CD4-positive, alpha-beta T cell treated with Interleukin-4 for 4 hours (primary cell): ENCODE measurements around the gene SLC13A2.

Experiments used
- DNase-seq: peaks from one replicate; pipeline ENCODE4 v3.0.0-alpha.2; 2020

The SLC13A2 gene

DNA sequence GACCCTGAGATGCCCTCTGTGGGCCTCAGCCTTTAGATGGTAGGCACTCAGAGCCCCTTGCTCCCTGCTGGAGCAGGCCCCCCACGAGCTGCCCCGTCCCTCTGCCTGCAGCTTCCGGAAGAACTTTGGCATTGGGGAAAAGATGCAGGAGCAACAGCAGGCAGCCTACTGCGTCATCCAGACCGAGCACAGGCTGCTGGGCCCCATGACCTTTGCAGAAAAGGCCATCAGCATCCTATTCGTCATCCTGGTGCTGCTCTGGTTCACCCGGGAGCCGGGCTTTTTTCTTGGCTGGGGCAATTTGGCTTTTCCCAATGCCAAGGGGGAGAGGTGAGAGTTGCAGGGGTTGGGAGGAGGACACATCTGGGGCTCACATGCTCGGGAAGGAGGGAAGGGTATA, 20.0 kb downstream of the SLC13A2 start:
- no peak for DNase-seq

DNA sequence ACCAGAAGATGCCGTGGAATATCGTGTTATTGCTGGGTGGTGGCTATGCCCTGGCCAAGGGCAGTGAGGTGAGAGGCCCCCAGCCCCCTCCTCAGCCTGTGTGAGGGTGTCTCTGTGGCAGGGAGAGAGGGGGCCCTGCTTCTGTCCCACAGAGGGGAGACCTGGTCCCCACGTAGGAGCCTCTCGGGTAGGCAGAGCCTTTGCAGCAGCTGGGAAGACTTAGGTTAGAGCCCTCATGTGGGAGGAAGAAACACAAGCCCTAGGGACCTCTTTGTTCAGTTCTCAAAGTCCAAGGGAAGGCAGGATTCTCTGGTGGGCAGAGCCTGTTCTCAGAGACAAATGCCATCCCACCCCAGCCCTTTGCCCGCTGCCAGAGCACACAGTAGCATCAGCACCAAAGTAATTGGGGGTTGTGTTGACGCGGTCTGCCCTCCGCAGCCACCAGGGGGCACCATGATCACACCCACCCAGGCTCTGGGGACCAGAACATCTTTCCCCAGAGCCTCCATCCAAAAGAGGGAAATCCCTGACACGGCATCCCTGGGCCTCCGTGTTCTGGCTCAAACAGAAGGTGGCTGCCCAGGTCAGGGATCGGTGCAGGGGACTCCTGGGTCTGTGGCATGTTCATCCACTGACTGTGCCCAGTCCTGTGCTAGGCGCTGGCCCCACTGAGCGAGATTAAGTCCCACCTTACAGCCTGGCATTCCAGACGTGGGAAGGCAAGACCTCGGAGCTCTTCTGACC, 21.2 kb downstream of the SLC13A2 start:
- peak; percentile 67 for DNase-seq

DNA sequence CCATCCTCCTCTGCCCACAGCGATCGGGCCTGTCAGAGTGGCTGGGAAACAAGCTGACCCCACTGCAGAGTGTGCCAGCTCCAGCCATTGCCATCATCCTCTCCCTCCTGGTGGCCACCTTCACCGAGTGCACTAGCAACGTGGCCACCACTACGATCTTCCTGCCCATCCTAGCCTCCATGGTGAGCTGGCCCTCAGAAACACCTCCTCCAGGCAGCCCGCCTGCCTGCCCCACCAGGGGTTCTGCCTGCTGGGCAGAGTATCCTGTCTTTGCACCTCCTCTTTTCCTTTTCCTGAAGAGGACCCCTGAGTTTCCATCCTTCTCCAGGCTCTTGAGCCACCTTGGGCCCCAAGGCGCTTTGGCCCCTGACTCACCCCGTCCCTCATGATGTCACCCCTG, 22.2 kb downstream of the SLC13A2 start:
- no peak for DNase-seq

DNA sequence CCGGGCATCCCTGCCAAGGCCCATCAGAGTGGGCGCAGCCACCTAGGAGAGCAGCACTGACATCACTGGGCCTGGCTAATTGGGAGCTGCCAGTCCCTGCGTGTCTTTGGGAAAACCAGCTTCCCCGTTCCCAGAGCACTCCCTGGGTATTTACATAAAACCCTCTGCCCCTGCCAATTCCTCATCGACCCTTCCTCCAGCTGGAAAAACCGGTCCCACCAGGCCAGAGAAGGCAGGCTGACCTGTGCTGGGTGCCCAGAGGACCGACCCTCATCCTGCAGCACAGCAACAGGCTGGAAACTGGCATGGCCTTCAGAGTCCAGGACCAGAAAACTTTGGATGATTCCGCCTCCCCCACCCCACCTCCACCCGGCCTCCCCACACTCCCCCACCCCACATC, 24.5 kb downstream of the SLC13A2 start:
- no peak for DNase-seq

DNA sequence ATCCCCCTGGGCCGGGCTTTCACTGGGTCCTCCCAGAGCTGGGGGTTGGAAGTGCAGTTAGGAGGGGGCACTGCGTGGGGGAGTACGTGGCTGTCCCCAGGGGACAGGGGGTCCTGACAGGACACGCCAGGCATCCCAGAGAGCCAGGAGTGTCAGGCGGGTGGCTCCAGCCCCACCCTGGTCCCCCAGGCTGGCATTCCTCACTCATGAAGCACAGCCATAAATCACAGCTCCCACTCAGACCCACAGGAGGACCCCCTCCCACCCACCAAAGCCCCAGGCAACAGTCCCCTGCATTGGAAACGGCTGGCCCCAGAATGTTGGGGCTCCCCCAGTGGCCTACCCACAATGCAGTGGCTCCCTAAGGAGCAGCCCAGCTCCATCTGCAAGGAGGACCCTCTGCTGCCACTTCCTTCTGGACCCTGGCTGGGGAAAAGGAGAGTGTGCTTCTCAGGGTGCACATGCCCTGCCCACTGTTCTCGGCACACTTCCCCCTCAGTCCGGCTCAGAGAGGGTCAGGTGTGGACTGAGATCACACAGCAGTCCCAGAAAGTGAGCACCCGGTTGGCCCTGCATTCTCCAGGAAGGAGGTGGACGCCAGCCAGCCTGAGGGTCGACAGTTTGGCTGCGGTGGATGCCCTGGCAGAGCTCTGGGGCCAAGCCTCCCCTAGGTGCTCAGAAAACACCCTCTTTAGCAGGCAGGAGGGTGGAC, 25.4 kb downstream of the SLC13A2 start:
- DNase-seq = no peak

DNA sequence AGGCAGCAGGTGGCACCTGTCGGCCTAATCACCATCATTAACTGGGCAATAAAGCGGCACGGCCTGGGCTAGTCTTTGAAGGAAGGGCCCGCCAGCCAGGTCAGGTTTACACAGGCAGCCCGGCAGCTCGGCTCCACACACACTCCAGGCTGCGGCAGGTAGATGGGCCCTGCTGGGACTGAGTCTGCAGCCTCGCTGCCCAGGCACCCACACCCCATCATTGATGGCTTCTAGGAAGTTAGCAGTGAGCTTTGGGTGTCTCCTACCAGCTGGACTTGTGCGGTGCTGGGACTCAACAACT, 25.9 kb downstream of the SLC13A2 start:
- DNase-seq = no peak

DNA sequence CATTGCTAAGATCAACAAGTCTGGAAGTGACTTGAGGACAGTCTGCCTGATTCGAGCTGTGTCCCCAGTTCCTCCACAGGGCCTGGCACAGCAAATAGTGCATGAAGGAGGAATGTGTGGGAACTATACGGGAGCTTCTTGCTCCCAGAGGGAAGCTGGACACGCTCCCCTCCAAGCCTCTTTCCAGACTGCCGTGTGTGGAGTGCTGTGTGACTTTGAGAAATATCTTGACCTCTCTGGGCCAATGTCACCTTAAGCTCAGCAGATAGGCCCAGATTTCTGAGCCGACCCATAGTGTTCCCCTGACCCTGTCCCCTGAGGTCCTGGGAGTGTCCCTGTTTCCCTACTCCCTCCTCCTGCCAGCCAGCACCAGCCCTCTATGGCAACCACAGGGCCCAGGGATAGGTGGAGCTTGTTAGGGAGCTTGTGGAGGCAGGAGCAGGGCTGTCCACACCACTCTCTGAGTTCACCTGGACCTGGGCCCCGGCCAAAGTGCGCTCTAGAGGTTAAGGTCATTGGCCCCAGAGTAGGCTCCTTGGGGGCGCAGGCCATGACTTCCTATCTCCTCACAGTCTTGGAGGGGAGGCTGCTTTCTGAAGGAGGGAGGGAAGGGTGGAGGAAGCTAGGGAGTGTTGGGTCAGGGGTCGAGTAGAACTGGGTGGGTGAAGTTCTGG, 26.4 kb downstream of the SLC13A2 start:
- no peak for DNase-seq

DNA sequence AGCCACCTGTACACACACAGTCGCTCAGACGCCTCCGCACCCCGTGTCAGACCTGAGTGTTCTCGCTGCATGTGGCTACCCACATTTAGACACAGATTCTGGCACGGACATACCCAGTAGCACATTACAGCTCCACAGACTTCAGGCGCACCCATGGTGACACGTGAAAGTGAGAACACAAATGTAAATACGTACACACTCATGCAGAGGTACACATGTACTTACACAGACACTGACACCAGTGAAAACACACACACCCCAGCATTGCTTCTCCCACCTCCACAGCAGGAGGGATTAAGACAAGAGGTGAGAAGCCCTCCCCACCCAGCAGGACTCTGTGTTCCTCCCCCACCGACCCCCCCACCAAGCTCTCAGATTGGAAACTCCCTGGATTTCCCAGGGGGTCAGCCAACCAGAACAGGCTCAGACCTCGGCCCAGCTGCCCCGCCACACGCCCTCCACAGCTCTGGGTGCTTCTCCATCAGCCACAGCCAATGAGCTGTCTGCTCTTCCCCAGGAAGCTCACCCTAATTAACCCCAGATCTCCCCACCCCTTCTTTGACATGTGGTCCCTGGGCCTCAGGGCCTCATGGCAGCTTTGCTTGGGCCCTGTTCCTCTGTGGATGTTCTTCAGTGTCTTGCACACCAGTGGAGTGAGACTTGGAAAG, 27.4 kb downstream of the SLC13A2 start:
- DNase-seq = no peak

DNA sequence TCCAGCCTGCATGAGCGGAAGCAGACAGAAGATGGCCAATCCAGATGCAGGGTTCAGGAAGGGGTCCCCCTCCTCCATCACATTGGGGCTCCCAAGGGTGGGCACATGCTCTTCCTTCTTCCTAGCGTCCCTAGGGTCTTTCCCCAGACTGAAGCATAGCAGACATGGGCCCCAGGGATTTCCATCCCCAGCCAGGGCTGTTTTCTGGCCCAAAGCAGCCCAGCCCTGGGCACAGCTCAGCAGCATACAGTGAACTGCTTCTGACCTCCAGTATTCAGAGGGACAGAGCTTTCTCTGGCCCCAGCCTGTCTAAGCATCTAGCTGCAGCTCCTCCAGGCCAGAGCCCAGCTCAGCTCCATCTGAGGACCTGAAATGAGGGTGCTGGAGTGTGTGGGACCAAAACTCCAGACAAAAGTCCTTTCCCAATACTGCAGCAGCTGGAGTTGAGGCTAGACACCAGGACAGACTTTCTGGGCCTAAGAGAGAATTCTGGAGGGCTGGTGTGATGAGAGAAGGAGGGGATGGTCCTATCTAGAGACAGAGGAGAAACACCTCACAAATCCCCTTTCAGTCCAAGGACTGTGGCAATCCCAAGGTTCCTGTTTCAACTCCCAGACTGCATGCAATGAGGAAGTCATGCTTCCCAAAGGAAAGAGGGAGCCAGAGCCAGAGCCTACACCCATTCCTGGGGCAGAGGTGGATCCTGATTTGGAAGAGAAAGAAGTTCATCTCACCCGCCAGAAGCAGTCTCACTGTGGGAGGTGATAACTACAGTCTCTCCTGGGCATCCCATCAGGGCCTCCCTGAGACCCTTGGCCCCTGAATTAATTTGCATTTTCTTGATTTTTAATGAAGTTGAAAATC, 28.2 kb downstream of the SLC13A2 start:
- no peak for DNase-seq

DNA sequence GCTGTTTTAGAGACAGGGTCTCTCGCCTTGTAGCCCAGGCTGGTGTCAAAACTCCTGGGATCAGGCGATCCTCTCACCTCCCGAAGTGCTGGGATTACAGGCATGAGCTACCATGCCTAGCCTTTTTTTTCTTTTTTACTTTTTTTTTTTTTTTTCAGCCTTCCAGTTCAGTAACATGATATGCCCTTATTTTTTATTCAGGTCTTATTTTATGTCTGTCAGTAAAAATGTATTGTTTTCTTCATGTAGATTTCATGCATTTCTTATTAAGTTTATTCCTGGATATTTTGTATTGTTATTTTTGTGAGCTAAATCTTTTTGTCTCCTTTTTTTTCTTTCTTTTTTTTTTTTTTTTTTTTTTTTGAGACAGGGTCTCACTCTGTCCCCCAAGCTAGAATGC, 30.0 kb downstream of the SLC13A2 start:
- DNase-seq = no peak

DNA sequence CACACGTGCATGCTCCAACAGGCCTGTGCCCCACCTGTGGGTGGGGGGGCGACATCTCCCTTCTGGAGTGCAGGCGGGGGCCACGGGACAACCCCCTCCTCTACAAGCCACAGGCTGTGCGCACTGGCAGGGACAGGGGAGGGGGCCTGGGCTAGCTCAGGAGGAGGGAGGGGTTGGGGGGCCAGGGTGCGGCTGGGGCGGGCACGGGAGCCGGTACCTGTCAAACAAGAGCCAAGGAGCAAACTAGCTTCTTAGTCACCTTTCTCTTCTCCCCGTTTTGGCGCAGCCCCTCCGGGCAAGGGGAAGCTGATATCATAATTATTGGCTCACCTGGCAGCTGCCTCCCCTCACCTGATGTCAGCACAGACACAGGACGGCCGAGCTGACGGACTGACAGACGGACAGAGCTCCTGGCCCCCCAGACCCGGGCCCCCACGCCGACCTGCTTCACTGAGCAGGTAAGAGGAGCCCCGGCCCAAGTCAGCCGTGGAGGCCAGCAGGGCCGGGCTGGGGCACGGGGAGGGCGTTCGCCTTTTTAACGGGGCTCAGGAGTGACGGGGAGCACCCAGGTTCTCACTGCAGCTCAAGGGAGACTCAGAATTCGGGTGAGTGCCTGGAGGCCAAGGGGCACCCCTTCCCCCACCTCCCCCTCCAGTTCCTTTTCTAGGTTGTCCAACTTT, 32.7 kb downstream of the SLC13A2 start, which contains the start of gene FOXN1:
TSS of gene FOXN1 (plus strand) at position 363 of the 680 bp plus-strand sequence. CDS start 17,622 bp downstream, outside the sequence.
- no peak for DNase-seq

DNA sequence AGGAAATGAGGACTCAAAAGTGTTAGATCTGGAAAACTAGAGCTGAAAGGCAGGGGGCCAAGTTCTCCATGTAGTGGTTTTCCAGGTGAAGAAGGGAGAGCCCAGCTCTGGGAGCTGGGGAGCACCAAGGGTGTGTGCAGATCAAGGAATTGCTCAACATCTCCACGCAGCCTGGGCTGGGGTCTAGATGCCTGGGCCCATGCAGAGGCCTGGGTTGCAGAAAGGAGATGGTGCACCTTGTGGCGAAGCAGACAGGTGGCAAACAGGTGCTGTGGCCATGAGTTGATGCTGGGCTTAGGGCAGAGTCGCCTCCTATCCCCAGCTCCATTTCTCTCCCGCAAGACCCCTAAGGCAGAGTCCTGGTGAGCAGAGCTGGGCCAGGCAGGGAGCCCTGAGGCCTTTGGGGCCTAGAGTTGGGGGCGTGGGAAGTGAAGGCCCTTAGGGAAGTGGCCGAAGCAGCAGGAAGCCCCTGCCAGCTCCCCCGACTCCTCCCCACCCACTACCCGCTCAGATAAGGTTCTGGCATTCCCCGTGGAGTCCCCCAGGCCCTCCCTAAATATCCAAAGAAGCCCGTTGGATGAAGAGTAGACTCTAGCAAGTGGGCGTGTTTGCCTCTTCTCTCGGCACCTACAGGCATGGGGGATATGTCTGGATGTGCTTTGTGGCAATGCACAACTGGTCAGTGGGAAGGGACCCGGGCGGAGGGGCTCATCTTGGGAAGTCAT, 33.5 kb downstream of the SLC13A2 start:
- DNase-seq = no peak

DNA sequence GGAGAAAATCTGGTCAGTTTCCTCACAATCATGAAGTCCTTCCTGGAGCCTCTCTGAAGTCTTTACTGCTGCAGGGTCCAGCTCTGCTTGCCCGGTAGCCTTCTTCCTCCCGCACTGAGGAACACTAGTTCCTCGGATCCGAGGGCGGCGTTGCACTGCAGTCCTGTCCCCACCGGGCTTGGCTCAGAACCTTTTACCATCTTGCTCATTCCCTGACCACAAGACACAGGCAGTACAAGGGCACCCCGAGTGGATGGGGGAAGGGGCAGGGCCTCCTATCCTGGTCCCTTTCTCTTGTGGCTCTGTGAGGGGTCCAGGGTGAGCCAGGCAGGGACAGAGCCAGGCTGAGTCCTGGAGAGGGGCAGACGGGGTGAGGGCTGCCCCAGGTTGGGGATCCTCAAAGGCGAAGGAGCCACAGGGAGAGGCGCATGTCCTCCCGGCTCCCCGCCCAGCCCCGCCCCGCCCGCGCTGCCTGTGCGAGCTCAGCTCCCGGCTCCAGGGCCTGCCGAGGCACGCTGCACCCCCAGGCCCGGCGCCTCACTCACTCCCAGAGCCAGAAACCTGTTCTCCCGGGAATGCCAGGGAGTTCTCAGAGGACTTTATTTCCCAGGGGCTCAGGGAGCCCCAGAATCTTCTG, 34.2 kb downstream of the SLC13A2 start:
- DNase-seq = no peak

DNA sequence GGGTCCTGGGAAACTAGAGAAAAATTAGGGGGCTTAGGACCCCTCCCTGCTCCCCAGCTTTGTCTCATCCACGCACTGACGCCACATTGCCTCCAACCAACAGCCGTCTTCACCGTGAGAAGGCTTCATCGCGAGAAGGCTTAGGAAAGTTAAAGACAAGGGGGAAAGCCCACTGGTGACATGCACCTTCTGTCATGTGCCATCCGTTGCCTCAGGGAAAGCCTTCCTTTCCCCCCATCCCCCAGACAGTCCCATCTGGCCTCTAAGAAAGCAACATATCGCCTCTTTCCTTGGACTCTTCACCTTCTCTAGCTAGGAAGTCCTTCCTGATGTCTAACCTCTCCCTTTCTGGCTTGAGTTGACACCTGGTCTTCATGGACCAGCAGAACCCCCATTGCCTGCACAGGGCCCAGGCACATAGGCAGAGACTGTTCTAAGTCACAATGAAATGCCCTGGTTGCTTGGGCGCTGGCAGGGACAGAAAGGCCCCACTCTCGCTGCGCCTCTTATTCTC, 34.8 kb downstream of the SLC13A2 start:
- DNase-seq = no peak

DNA sequence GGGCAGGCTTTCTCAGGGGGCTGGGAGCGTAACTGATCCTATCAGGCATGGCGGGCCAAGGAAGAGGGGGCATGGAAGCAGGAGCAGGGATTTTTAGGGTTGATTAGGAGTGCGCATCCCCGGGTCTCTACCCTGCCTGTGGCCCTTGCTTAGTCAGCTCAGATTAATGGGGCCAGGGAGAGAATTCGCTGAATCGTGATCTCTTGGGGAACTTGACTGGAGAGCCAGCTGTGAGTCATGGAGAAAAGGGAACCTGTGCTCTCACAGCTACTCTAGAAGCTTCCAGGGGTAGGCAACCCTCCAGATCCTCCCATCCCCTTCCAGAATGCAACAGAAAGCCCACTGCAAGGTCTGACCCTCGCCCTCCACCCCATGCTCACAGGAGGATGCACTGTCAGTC, 36.3 kb downstream of the SLC13A2 start:
- no peak for DNase-seq

DNA sequence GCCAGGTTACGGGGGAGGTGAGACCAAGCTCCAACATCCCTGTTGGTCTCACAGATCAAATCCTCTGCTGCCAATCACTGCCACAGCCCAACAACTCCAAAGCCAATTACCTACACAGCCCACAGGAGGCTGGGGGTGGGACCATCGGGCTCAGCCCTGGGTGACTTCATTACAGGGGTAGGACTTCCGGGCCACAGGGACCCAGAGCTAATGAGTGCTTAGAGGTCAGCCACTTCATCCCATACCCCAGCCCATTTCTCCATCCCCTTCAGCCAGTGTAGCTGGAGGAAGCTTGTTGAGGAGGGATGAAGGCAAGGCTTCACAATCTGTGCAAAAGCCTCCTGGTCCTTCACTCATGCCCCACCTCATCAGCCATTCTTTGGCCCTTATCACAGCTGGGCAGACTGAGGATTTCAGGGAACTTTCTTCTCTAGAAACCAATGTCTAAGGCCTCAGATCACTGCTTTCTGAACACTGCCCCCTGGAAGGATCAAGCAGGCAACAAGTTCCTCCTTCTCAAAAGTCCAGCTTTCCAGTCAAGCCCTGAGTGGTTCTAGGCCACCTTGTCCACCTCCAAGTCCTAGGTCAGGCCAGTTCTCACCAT, 38.5 kb downstream of the SLC13A2 start:
- DNase-seq = no peak

DNA sequence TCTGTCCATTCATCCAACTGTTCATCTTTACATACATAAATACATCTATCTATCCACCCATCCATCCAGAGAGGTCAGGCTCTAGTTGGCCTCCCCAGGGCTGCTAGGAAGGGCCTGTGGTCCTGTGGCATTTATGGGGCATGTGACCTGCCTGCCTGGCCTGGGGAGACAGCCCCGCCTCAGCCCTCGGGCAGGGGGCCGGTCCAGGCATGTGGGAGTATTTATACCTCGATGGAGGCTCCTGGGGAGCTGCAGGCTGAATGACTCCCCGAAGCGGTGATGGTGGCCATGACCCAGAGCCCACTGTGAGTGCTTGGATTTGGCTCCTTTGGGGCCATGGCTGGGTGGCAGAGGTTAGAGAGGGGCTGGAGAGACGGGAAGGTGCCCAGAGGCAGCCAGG, 40.0 kb downstream of the SLC13A2 start:
- DNase-seq = no peak

DNA sequence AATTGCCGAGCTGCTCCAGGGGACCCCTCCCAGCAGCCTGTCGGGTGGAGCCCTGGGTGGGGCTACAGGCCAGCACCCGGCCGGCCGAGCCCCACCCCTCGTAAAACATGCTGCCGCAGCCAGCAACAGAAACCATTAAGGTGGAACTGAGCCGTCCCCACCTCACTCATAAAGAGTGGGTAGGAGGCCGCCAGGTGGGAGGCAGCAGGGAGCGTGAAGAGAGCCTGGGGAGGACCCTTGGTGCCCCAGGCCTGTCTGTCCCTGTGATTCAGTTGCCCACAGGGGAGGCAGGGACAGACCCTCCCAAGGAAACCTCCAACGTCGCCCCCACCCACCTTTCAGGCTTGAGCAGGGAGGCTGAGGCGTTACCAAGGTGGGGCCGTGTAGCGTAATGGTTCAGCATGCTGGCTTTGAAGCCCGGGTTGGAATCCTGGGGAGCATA, 41.1 kb downstream of the SLC13A2 start:
- no peak for DNase-seq

DNA sequence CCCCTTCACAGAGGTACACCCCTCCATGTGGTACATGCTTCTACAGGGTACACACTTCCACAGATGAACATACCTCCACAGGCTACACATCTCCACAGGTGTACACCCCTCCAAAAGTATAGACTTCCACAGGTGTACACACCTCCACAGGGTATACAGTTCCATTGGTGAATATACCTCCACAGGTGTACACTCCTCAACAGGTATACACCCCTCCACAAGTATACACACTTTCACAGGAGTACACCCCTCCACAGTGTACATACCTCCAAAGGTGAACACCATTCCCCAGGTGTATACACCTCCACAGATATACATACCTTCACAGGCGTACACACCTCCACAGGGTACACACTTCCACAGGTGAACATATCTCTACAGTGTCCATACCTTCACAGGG, 42.1 kb downstream of the SLC13A2 start:
- DNase-seq = no peak

DNA sequence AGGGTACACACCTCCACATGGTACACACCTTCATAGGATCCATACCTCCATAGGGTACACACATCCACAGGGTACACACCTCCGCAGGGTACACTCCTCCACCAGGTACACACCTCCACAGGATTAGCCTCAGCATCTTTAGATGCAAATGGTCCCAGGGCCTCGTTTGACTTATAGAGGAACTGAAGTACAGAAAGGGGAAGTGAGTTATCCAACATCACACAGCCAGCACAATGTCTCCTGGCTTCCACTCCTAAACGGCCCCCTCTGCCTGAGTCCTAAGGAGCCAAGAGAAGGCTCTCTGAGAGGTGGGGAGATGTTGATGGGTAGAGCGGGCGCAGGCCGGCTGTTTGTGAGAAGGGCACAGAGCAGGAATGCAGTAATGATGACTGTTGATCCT, 44.7 kb downstream of the SLC13A2 start:
- no peak for DNase-seq
